NCI-H2171 (cell line): ENCODE results near the gene PPP1R12B.
"Not testable (repeated sequence)": the region's sequence is repeated elsewhere in the genome, so short reads cannot be mapped to it uniquely, and the experiment has no call there.

Experiments used
- DNase-seq: peaks from one replicate; lab custom pipeline; 2025; lab: John Stamatoyannopoulos, UW

Gene PPP1R12B

DNA sequence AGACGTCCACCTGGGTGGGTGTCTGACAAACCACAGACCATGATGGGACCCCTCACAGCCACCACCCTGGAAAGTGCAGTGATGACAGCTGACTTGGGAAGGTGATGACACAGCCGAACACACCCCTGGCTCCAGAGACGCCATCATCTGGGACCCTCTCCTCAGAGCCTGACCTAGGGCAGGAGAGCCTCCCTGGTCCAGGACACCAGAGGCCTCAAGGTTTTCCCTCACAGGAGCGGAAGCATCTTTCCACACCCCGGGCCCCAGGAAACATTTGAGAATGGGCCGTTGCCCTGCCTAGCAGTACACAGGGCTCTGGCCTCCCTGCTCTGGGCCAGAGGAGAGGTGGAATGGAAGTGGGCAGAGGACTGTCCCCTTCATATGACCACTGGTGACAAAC, 282.0 kb downstream of the PPP1R12B start:
- DNase-seq = no peak

GRCh38 chr1:202631076-202631923, 282.8 kb downstream of the PPP1R12B start:
- no peak for DNase-seq

DNA sequence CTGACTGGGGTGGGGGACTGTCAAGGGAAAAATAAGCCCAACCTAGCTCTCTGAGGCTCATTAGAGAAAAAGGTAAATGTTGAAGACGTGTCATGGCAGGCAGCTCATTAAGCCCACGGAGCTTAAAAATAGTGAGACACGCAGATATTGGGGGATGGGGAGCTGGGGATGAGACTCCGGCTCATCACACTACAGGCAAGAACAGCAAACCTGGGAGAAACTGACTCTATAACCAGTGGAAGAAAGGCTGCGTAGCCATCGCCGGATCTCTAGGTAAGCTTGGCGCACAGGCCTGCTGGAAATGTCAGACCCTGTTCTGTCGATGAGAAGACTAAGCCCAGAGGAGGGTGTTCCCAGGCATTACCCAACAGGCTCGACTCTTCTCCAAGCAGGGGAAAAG, 283.7 kb downstream of the PPP1R12B start:
- no peak for DNase-seq

GRCh38 chr1:202636171-202636570, 287.7 kb downstream of the PPP1R12B start:
- not testable (repeated sequence) for DNase-seq

DNA sequence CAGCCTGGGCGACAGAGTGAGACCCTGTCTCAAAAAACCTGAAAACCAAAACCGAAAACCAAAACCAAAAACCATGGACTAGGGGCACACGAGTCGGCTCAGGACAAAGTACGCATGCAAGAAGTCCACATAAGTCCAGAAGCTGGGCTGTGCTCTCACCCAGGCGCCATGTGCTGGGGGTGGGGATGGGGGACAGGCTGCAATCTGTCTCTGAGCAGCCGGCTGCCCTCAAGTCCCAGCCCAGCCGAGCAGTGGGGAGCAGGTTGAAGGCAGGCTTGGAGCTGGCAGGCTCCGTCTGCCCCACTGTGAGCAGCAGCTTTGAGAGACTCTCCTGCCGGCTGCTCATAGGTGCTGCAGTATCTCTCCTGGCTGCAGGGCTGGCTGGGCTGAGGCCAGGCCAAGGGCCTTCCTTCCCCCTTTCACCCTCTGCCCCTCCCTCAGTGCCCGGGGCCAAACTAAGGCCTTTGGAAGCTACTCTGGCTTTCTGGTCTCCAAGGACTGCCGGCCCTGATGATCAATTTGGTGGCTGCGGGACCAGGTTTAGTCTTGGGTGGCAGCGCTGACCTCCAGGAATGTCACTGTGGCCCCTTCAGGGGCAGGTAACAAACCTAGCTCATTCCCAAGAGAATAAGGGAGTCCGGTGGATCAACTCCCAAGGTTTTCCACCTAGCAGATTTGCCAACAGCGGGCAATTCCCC, 289.0 kb downstream of the PPP1R12B start:
- DNase-seq = not testable (repeated sequence)

- peak; percentile 71 for DNase-seq
Measured at GRCh38 chr1:202638019-202638700, 289.7 kb downstream of the PPP1R12B start.

GRCh38 chr1:202638701-202639305, 290.3 kb downstream of the PPP1R12B start:
- DNase-seq = not testable (repeated sequence)

DNA sequence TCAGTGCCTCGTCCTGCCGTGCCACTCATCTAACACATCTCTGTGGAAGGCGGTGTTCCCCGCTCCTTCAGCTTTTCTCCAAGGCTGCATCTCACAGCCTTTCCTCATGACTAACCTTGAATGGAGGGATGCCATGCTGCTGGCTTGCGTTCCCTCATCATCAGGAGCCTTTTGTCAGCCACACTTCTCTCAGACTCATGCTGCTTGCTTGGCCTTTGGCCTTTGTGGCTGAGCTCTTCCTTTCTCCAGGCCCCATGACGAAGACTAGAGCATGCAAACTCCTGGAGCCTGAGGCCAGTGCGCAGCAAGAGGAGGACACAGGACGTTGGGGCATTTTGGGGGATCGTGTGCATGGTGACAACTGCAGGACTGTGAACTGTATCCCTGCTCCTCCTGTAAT, 291.0 kb downstream of the PPP1R12B start:
- DNase-seq = no peak

DNA sequence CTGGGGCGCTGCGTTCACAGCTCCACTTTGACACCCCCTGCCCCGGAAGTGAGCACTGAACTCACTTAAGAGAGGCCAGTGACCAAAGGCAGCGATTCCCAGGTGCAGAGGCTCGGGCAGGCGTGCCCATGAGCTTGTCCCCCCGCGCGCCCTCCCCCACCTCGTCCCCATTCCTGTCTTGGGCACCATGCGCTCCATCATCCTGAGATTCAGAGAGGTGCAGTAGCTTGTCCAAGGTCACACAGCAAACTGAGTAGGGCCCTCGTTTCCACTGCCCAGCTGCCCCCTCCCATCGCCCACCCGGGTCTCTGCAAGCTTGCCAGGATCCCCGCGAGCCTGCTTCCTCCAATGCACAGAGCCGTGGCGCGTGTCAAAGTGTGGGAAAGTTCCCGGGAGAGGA, 293.7 kb downstream of the PPP1R12B start:
- DNase-seq = no peak
